Stimulated activated CD4-positive, alpha-beta T cell treated with anti-CD3 and anti-CD28 coated beads, TNF-alpha, amount 100 ng/mL, for 4 hours (primary cell): Measurements from ENCODE around the gene TIFAB.

Experiments
- DNase-seq, 3 experiments: peaks; one replicate each; pipeline ENCODE4 v3.0.0-alpha.2; 2020; ENCODE audit warnings: low read depth in 3 of 3

TIFAB gene

GRCh38 chr5:135481909-135482311 is 29.8 kb upstream of the TIFAB start:
- DNase-seq: no peak

DNA sequence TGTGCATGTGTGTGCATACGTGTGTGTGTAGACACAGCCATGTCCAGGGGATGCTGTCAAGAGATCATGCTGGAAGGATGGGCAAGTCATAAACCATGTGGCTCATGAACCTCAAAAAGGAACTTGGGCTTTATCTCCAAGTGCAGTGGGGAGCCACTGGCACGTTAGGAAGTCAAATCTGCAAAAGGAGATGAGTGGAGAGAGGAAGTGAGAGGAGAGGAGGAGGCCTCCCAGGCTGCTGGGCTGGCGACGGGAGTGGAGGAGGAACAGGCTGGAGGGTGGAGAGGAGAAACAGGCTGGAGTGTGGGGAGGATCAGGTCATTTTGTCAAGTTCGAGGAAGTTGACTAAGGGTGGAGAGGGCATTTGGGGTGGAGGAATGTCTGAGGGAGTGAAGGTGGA is 29.2 kb upstream of the TIFAB start:
- DNase-seq: no peak

GRCh38 chr5:135480511-135480910 is 28.4 kb upstream of the TIFAB start:
- no peak for DNase-seq

DNA sequence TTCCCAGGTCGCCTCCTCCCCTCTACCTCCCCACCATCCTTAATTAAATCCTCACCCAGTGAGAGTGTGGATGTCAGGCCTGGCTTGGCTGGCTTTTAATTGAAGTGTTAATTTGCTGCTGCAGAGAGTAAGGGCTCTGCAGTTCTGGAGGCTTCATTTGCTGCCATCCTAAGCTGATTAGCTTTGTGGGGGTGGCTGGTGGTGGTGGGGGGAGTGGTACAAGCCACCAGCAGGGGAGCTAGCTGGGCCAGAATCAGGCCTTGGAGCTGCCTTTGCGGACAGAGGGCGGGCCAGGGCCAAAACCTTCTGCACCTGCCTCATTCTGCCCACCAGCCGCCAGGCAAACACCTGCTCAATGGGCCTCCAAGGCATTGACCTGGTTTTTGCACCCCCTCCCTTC is 26.8 kb upstream of the TIFAB start:
- DNase-seq: no peak

DNA sequence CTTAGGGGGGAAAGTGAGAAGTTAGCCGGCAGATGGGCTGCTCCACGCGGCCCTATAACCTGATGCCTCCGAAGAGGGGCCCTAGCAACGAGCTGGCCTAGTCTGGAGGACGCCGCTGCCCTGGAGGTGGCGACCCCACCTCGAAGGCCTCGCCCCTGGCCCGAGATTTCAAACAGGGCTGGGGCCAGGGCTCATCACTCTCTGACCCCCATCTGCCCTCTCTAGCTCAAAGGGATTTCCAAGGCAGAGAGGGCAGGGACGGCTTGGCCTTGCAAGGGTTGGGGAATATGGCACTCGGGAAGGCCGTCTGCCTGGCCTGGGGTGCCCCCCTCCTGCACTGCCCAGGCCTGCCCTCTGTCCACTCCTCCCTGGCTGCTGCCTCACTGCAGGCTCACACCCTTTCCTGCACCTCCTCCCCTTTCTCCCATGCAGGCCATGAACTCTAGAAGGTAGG is 25.5 kb upstream of the TIFAB start:
- DNase-seq: no peak

DNA sequence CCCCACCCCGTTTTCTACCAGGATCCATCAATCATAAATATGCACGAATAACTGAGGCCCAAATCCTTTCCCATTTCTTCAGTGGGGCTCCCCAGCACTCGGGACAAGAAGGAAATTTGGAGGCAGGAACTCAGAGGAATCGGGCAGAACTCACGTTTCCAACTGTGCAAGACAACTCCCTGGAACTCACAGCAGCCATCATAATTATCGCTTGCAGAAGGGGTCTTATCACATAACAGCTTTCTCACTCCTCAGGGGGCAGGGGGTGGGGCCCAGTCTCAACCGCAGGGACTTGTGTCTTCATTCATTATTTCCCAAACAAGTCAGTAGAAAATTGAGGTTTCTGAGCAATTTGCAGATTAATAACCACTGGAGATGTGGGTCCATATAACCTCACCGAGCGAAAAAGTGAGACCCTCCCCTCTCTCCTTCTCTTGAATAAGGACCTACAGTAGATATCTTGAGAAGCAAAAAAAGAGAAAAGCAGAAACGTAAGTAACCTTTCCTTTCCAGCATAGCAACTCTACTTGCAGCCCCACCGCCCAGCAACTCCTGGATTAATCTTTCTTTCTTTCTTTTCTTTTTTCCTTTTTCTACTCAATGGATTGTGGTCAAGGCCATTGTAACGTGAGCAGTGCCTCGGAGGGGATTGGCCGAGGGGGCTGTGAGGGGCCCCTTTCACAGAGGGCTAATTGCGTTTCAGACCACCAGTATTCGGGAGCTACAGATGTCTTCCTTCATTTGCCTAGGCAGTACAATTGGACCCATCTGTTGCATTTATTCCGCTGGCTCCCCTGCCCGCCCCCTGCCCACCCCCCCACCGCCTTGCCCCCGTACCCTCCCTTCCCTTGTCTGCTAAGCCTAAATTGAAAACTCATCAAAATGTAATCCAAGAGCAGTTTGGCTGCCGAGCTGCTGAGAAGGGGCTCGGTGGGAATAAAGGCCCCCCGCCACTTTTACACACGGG is 24.7 kb upstream of the TIFAB start:
- no peak for DNase-seq

DNA sequence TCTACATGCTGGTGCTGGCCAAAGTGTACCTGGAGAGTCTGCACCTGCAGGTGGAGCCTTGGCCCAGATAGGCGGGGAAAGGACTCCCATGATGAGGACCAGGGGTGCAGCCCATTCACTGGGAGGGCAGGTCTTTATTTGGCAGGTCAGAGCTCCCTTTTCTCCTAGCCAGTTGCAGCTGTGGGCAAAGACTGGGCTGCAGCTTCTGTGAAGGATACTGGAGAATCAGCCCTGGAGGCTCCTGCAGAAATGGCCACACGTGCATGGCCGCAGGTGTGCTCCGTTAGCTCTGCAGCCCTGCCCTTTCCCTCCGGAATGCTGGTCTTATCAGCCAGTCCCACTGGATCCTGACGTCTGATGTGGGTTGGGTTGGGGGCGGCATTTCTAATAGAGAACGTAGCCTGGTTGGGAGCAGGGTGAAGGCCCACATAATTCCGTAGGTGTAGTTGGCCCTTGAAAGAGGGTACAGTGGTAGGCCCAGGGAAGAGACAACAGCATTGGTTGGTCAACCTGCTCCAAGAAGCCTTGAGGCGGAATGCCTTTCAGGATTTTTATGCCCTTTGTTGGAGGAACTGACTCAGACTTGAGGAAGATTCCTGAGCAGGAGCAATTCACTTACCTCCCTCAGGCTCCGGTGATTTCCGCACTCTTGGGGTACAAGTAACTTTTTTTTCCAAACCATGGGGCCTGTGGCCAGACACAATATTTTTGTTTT is 22.0 kb upstream of the TIFAB start:
- no peak for DNase-seq

DNA sequence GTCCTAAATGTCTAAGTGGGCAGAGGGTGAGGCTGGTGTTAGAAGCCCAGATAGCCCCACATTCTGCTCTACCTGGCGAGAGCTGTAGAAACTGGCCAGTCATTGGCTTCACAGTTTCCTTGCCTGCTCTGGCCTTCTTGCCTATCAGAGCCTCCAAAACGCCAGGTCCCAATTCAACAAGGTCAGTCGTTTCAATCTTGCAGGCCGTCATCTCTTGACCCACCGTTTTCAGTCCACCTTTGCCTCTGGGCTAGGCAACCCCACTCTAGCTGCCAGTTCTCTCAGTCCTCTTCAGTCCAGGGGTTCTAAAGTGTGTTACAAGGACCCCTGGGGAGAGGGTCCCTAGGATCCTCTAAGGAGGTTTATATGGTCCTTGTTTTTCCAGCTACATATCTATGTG is 20.0 kb upstream of the TIFAB start:
- DNase-seq: no peak

DNA sequence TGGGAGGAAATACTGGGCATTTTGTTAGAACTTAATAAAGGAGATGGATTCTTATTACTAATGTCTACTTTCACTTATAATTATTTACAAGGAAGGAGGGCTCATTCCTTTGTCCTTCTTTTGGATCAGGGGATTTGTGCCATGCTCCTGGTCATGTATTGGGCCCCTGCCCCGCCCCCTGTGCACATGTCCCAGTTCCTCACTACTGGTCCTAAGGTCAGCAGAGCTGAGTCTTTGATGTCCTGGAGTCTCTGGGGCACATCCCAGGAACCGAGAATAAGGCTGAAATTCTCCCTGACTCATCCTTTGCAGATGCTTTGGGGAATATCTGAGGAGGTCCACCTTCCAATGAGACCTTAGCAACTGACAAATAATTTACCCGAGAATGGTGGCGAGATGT is 19.6 kb upstream of the TIFAB start:
- no peak for DNase-seq

GRCh38 chr5:135469911-135470310 is 17.8 kb upstream of the TIFAB start:
- DNase-seq: no peak

DNA sequence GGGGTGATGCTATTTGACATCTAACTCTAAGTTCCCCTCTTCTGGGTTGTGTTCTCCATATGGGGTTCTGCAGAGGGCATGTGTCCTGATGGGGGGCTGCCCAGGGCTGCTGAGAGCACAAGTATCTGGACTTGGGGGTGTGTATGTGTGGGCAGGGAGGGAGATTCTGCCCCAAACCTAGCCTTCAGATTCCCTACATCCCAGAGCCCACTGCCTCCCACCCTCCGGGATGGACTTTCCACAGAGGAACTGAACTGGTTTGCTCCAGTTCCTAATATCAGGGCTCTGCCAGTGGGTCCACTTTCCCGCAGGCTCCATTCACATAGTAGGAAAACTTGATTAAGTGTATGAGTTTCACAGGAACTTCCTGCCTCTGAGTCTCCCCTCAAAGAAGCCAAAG is 16.4 kb upstream of the TIFAB start:
- DNase-seq: no peak

GRCh38 chr5:135467871-135468485 is 15.8 kb upstream of the TIFAB start:
- no peak for DNase-seq

DNA sequence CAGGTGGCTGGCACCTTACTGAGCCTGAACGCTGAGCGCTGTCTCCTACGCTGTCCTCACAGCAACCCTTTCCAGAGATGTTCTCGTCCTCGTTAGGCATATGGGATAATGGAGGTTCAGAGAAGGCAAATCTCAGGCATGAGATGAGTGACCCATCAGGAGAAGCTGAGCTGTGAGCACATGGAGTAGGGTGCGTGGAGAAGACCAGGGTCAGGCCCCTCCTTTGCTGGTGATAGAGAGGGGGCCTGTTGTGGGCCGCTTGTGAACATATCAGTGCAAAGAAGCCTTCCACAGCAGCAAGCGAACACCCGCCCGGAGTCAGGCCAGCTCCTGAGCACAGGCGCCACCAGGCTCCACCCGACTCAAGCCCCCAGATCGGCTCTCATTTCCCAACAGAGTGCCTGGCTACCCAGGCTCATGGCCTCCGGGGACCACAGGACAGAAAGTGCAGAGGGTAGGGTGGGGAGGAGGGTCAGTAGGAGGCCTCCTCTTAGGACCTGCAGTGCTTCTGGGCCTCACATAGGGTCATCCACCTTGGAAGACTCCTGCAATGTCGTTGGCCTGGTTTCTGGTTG is 15.0 kb upstream of the TIFAB start:
- DNase-seq: no peak

GRCh38 chr5:135466178-135467050 is 14.3 kb upstream of the TIFAB start:
- peak; percentile 20 to 39 (median 32) for DNase-seq

GRCh38 chr5:135465391-135466122 is 13.4 kb upstream of the TIFAB start:
- DNase-seq: no peak

- no peak for DNase-seq
These were observed 10.2 kb upstream of the TIFAB start for GRCh38 chr5:135462304-135462703.

DNA sequence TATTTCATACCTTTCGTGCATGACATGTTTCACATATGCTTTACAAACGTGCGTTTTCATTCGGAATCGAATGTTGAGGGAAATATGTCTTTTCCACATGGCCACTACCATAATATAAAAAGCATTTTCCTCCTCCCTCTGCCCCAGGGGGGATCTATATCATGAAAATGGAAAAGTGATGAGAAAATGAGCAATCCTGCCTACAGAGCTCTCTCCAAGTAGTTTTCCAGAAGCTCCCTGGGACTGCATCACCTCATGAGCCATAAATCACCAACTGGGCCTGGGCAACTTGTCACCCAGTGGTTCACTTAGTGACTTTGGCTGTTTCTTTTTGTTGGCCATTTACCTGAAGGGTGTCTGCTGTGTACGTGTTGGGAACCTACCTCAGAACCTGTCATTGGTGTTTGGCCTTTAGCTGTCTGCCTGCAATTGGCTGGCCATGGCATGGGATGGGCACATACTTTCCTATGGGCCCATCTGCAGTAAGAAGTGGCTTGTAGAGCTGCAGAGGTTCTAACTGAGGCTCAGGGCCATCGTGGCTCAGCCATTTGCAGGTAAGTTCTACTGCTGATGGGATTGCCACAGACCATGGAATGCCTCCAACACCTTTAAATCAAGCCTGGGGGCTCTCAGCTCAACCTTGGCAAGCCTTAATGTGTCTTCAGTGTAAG is 9.5 kb upstream of the TIFAB start:
- no peak for DNase-seq

DNA sequence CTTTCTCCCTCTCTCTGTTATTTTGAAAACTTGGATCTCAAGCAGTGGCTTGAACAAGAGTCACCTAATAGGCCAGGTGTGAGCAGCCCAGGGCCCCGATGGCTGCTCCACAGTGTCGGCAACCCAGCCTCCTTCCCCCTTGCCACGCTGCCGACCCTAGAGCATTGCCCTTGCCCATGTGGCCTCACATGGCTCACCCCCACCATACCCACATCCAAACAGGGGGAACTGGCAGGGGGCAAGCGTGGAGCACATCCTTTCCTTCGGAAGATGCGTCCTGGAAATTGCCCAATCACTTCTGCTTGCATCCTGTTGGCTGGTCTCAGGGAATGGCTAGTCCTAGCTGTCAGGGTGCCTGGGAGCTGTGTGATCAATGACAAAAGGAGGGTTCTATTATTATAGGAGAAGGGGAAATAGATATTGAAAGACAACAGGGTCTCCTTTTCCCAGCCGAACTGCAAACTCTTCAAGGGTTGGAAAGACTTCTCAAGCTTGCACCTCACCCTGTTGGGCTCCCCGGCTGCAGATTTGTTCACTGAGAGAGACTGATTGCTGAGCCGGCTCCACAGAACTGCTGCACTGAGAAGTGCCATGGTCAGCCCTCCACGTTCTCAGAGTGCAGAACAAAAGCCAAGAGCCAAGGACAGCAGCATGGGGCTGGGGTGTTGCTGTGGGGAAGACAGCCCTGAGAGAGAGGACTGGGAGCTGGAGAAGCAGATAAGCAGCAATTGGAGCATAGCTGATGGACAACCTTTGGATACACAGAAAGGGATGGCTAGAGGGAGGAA is 8.3 kb upstream of the TIFAB start:
- DNase-seq: no peak

- no peak for DNase-seq
These were observed 6.8 kb upstream of the TIFAB start for GRCh38 chr5:135458921-135459331.
